HAP-1 (cell line): ENCODE results near the gene PHOSPHO2.

Experiments
- DNase-seq, 2 experiments: peaks; one replicate each; pipeline ENCODE4 v3.0.0-alpha.2; 2016 to 2020; ENCODE audit warnings: low spot score in 2 of 2
- H3K27me3 ChIP-seq: fragments of 250-450 bp; sonication (Bioruptor Pico); 2 replicates; pipeline ENCODE4 v1.5.1; 2020; ENCODE audit warnings: low read depth, mild to moderate bottlenecking, moderate library complexity
- H3K36me3 ChIP-seq: fragments of 250-450 bp; sonication (Bioruptor Pico); replicated peaks from 2 replicates; pipeline ENCODE4 v1.5.1; 2020; ENCODE audit warnings: mild to moderate bottlenecking
- H3K4me1 ChIP-seq: fragments of 250-450 bp; sonication (Bioruptor Pico); 2 replicates; pipeline ENCODE4 v1.5.1; 2020; ENCODE audit warnings: mild to moderate bottlenecking
- H3K4me3 ChIP-seq: fragments of 250-450 bp; sonication (Bioruptor Pico); 2 replicates; pipeline ENCODE4 v1.5.1; 2020; ENCODE audit warnings: mild to moderate bottlenecking, moderate library complexity
- H3K9me3 ChIP-seq: fragments of 250-450 bp; sonication (Bioruptor Pico); 2 replicates; pipeline ENCODE4 v1.5.1; 2020; ENCODE audit warnings: mild to moderate bottlenecking, moderate library complexity
- in situ Hi-C: fragments of 300-500 bp; cut with MboI; formaldehyde crosslinking; loops from 3 replicates; pipeline ENCODE4 v1.14.3; 2020; ENCODE audit warnings: low sequenced_read_pairs, inconsistent platforms, mixed read lengths

The PHOSPHO2 gene, protein sequence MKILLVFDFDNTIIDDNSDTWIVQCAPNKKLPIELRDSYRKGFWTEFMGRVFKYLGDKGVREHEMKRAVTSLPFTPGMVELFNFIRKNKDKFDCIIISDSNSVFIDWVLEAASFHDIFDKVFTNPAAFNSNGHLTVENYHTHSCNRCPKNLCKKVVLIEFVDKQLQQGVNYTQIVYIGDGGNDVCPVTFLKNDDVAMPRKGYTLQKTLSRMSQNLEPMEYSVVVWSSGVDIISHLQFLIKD

DNA sequence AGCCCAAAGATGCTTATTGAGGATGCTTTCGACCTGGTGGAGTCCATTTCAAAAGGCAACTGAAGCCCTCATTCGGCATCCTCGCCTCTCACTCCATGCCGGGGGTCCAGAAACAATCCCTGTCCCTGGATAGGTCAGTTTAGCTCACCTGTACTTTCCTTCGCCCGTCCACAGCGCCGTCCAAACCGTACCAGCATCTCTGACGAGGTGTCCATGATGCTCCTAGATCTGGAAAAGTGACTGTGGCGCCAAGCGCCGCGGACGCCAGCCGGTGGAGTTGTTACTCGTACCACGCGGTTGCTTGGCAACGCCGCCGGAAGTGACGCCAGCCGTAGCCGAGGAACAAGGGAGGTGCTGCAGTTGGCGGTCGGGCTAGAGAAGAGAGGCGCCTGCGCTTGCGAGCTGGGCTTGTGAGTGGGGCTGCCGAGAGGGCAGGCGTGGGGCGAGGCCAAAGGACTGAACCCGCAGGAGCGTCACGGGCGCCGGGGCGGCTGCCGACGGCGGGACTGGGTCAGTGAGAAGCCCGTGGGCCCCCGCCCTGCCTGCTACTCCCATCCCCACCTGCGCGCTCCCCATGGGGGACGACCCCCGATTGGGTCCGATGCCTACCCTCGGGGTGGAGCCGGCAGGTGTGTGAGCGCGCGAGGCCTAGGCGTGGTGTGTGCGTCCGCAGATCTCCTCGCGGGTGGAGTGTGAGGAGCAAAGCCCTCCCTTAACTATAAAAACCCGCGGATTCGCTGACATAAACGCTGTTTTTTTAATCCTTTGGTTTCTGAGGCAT is at the start of gene PHOSPHO2, which contains the start of gene CFAP210:
TSS of gene PHOSPHO2 (plus strand) at position 357 of the 781 bp plus-strand sequence. CDS start 6,503 bp downstream, outside the sequence.
TSS of gene CFAP210 (minus strand) at position 293 of the 781 bp plus-strand sequence. CDS start at position 215, 78 bp downstream.
- H3K4me3 ChIP-seq = peak within 1 kb of the TSS; percentile 87
- in situ Hi-C loops = no loop called here
- no peaks in the 10 kb centered on the region for H3K27me3 ChIP-seq
- DNase-seq = peak; percentile 91 to 99
- peaks cover 5% of the 10 kb centered on the region for H3K36me3 ChIP-seq
- H3K4me1 ChIP-seq = peaks cover 10% of the 10 kb centered on the region
- peaks cover 3% of the 10 kb centered on the region; the same call in 1 of the 2 replicates for H3K9me3 ChIP-seq

DNA sequence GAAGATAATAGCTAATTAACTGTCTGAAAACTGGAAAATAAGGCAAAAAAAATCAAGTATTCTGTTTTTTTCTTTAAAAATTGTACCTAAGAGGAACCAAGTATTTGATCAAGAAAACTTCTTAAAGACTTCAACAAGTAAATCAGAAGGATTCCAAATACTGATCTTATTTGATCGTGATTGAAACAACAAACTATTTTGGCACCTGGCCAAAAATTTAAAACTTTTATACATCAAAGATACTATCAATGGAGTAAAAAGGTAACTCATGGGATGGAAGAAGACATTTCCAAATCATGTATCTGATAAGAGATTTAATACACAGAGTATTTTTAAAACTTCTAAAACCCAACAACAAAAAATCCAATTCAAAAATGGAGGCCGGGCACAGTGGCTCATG is 46.8 kb upstream of the PHOSPHO2 start:
- in situ Hi-C loops = no loop called here
- Histone ChIP-seq H3K36me3 (no peaks in the 10 kb centered on the region), H3K4me3 (no peak overlapping the region), H3K4me1 (peaks cover 16% of the 10 kb centered on the region), H3K27me3 (no peaks in the 10 kb centered on the region), H3K9me3 (no peaks in the 10 kb centered on the region)
- no peak for DNase-seq

DNA sequence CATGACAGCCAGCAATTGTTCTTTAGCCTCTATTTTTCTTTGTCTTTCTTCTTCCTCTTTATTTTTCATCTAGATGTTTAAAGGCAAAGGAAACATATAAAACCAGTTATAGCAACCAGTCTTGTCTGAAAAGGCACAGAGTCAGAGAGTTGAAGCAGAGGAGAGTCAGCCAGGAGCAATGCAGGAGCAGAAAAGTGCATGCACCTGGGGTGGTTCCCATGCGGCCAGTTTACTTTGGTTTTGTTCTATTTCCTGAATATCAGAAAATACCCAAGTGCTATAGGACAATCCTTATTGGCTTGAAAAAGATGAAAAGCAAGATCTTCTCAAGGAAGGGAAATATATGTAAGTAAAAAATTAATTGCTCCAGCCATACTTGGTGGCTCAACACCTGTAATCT is 45.0 kb upstream of the PHOSPHO2 start:
- H3K4me1 ChIP-seq = peaks cover 10% of the 10 kb centered on the region
- H3K4me3 ChIP-seq = no peak overlapping the region
- H3K27me3 ChIP-seq = peaks cover 8% of the 10 kb centered on the region; the same call in 1 of the 2 replicates
- no peaks in the 10 kb centered on the region for H3K36me3 ChIP-seq
- DNase-seq = no peak
- in situ Hi-C loops = no loop called here
- H3K9me3 ChIP-seq = no peaks in the 10 kb centered on the region

DNA sequence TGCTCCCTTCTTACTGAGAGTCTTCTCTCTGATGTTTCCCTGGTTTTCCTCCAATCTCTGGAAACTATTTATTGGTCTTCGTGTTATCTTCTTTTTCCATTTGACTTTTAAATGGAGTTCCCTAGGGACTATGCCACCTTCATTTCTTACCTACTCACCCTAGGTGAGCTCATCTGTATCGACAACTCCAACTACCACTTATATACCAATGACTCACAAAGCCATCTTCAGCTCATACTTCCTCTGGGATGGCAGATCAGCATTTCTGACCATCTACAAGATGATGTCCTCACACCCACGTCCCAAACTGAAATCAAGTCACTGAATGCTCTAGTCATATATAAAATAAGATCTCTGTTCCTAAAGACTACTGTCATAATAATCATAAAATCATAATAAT is 40.6 kb upstream of the PHOSPHO2 start:
- no peaks in the 10 kb centered on the region for H3K4me1 ChIP-seq
- no peaks in the 10 kb centered on the region for H3K36me3 ChIP-seq
- in situ Hi-C loops = no loop called here
- H3K9me3 ChIP-seq = no peaks in the 10 kb centered on the region
- no peak for DNase-seq
- H3K4me3 ChIP-seq = no peak overlapping the region
- peaks cover 19% of the 10 kb centered on the region; the same call in 1 of the 2 replicates for H3K27me3 ChIP-seq

DNA sequence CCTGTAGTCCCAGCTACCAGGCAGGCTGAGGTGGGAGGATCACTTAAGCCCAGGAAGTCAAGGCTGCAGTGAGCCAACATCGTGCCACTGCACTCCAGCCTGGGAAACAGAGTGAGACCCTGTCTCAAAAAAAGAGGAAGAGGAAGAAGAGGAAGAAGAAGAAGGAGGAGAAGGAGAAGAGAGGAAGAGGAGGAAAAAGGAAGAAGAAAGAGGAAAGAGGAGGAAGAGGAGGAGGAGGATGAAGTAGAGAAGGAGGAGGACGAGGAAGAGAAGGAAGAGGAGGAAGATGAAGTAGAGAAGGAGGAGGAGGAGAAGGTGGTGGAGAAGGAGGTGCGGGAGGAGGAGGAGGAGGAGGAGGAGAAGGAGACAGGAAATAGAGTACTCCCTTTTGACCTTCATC is 38.1 kb upstream of the PHOSPHO2 start:
- Histone ChIP-seq H3K27me3 (peaks cover 19% of the 10 kb centered on the region; the same call in 1 of the 2 replicates), H3K36me3 (no peaks in the 10 kb centered on the region), H3K4me1 (no peaks in the 10 kb centered on the region), H3K9me3 (no peaks in the 10 kb centered on the region), H3K4me3 (no peak overlapping the region)
- no peak for DNase-seq
- in situ Hi-C loops = no loop called here

DNA sequence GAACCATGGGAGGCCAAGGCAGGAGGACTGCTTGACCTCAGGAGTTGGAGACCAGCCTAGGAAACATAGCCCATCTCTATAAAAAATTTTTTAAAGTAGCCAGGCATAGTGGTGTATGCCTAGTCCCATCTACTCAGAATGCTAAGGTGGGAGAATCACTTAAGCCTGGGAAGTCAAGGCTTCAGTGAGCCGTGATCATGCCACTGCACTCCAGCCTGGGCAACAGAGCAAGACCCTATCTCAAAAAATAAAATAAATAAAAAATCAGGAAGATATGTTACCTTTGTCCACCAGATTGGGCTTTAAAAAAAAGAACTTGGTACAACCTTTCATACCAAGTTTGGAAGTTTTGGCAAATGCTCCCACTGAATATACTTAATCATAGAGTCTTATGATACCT is 35.4 kb upstream of the PHOSPHO2 start:
- peaks cover 15% of the 10 kb centered on the region; the same call in 1 of the 2 replicates for H3K27me3 ChIP-seq
- no peaks in the 10 kb centered on the region for H3K9me3 ChIP-seq
- no peaks in the 10 kb centered on the region for H3K4me1 ChIP-seq
- no peak overlapping the region for H3K4me3 ChIP-seq
- DNase-seq = no peak
- in situ Hi-C loops = no loop called here
- H3K36me3 ChIP-seq = no peaks in the 10 kb centered on the region

DNA sequence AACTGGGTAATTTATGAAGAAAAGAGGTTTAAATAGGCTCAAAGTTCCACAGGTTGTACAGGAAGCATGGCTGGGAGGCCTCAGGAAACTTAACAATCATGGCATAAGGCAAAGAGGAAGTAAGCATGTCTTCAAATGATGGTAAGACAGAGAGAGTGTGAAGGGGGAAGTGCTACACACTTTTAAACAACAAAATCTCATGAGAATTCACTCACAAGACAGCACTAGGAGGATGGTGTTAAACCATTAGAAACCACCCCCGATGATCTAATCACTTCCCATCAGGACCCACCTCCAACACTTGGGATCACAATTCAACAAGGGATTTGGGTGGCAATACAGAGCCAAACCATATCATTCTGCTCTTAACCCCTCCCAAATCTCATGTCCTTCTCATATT is 34.9 kb upstream of the PHOSPHO2 start:
- H3K4me1 ChIP-seq = no peaks in the 10 kb centered on the region
- no peaks in the 10 kb centered on the region for H3K36me3 ChIP-seq
- no peak overlapping the region for H3K4me3 ChIP-seq
- no peaks in the 10 kb centered on the region for H3K9me3 ChIP-seq
- peaks cover 12% of the 10 kb centered on the region; the same call in 1 of the 2 replicates for H3K27me3 ChIP-seq
- DNase-seq = no peak
- in situ Hi-C loops = no loop called here

DNA sequence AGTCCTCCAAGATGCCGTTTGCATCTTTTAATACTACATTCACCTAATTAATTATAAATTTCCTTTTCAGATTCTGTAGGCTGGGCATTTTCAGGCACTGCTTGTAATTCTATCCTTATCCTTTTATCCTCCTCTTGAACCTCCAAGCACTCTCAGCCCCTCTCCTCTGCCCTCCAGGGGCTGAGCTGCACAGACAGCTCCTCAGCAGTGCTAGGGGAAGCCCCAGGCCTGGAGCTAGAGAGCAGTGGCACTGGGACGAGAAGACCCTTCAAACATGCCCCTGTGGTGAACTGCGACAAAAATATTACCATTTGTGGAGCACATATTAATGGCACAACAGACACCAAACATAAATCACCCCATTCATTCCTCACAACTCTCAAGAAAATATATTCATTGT is 33.0 kb upstream of the PHOSPHO2 start:
- Histone ChIP-seq H3K4me1 (no peaks in the 10 kb centered on the region; the same call in 1 of the 2 replicates), H3K4me3 (no peak overlapping the region), H3K36me3 (no peaks in the 10 kb centered on the region), H3K27me3 (peaks cover 12% of the 10 kb centered on the region; the same call in 1 of the 2 replicates), H3K9me3 (no peaks in the 10 kb centered on the region)
- in situ Hi-C loops = no loop called here
- no peak for DNase-seq

DNA sequence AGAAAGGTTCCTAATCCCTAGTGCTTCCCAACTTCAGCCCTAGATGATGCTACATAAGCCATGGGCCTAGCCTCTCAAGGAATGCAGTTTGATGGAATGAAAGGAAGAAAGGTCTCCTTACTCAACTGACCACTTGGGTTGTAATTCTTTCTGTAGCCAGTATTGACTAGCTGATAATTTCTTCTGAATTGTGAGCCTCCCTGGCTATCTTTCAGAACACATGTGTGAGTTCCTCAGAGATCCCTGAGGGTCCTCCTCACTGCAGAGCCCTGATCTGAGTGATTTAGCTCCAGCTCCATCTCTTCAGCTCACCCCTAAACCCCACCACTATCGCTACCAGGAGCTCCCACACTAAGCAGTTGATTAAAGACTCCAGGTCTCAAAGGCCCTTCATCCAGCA is 31.5 kb upstream of the PHOSPHO2 start:
- no peak overlapping the region for H3K4me3 ChIP-seq
- H3K4me1 ChIP-seq = no peaks in the 10 kb centered on the region; the same call in 1 of the 2 replicates
- no peaks in the 10 kb centered on the region for H3K36me3 ChIP-seq
- no peak for DNase-seq
- peaks cover 12% of the 10 kb centered on the region; the same call in 1 of the 2 replicates for H3K27me3 ChIP-seq
- in situ Hi-C loops = no loop called here
- no peaks in the 10 kb centered on the region for H3K9me3 ChIP-seq

DNA sequence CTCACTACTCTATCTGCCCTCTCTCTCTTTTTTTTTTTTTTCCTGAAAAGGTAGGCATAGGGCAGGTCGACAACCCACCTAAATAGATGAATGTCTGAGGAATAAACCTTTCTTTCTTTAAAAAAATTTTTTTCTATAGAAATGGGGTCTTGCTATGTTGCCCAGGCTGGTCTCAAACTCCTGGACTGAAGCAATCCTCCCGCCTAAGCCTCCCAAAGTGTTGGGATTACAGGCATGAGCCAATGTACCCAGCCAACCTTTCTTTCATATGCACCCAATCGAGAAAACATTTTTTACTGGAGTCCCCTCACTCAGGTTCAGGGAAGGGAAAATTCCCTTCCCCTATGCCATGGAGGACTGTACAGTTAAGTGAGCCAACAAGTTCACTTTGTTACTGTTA is 31.0 kb upstream of the PHOSPHO2 start:
- Histone ChIP-seq H3K9me3 (no peaks in the 10 kb centered on the region), H3K4me1 (no peaks in the 10 kb centered on the region; the same call in 1 of the 2 replicates), H3K36me3 (no peaks in the 10 kb centered on the region), H3K4me3 (no peak overlapping the region), H3K27me3 (peaks cover 12% of the 10 kb centered on the region; the same call in 1 of the 2 replicates)
- in situ Hi-C loops = no loop called here
- no peak for DNase-seq

DNA sequence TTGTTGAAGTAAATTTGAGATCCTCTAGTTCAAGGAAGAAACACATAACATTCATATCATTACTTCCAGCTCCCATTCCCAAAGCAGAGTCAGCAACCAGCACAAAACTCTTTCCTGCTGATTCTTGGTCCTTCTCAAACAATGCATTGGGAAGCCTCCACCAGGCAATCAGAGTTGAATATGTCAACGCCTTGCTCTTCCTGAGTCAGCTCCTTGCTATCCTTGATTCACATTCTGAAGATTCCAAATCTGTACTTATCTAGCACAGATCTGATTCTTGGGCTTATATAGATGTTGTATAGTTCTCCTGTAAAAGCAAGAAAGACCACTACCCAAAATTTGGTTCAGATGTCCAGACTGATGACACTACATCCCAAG is 29.7 kb upstream of the PHOSPHO2 start:
- DNase-seq = no peak
- no peak overlapping the region for H3K4me3 ChIP-seq
- no peaks in the 10 kb centered on the region for H3K9me3 ChIP-seq
- H3K36me3 ChIP-seq = no peaks in the 10 kb centered on the region
- in situ Hi-C loops = no loop called here
- H3K4me1 ChIP-seq = no peaks in the 10 kb centered on the region; the same call in 1 of the 2 replicates
- peaks cover 12% of the 10 kb centered on the region; the same call in 1 of the 2 replicates for H3K27me3 ChIP-seq

DNA sequence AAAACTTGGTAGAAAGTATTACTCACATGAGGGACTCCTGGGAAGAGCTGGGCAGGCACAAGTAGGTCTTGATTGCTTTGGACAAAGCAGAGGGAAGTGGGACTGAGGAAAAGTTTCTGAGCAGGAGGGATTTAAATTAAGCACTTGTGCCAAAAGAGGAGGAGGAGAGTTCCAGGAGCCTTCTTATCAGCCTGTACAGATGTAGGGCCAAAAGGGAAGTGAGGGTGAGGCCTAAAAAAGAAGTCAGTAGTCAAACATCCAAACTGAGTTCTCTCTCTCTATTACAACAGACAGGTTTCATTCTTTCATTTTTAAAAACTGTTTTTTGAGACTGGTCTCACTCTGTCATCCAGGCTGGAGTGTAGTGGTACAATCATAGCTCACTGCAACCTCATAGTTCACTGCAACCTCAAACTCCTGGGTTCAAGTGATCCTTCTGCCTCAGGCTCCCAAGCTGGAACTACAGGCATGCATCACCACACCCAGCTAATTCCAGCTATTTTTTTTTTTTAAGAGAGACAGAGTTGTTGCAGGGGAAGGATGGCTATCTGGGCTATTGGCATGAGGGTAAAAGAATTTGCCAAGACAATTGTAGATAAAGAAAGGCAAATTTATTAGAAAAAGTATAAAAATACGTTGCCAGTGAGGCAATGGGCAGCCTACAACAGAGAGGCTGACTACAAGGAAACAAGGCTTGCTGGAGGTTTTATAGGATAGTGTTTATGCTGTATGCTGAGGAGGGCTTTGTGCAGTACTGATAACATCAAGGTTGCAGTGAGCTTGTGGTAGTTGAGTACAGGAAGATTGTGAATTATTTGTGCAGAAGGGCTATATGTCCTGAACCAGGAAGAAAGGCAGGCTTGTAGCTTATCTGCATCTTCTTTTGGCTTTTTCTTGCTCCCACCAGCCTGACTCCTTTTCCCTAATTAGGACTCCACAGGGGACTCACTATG is 29.0 kb upstream of the PHOSPHO2 start:
- H3K27me3 ChIP-seq = peaks cover 12% of the 10 kb centered on the region; the same call in 1 of the 2 replicates
- H3K36me3 ChIP-seq = no peaks in the 10 kb centered on the region
- no peak overlapping the region for H3K4me3 ChIP-seq
- H3K4me1 ChIP-seq = no peaks in the 10 kb centered on the region; the same call in 1 of the 2 replicates
- DNase-seq = no peak
- in situ Hi-C loops = no loop called here
- no peaks in the 10 kb centered on the region for H3K9me3 ChIP-seq

DNA sequence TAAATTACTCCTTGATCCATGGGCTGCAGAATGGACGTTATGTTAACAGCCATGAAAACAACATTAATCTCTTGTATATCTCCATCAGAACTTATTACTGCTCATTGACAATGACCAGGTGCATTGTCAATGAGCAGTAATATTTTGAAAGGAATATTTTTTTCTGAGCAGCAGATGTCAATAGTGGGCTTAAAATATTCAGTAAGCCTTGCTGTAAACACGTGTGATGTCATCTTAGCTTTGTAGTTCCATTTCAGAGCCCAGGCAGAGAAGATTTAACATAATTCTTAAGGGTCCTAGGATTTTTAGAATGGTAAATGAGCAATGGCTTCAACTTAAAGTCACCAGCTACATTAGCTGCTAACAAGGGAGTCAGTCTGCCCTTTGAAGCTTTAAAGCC is 26.7 kb upstream of the PHOSPHO2 start:
- no peaks in the 10 kb centered on the region; the same call in 1 of the 2 replicates for H3K4me1 ChIP-seq
- H3K27me3 ChIP-seq = peaks cover 12% of the 10 kb centered on the region; the same call in 1 of the 2 replicates
- no peaks in the 10 kb centered on the region for H3K9me3 ChIP-seq
- in situ Hi-C loops = no loop called here
- no peak for DNase-seq
- no peaks in the 10 kb centered on the region for H3K36me3 ChIP-seq
- H3K4me3 ChIP-seq = no peak overlapping the region
